CD14-positive monocyte (primary cell): ENCODE measurements around the gene ATG9B. TPM values are rescaled to one million over a fixed set of nuclear protein-coding genes. Genes with fewer than 3 reads are reported as not detected.

Source experiments
- DNase-seq, 3 donors: peaks; one replicate each; pipeline ENCODE4 v3.0.0-alpha.2; 2011 to 2022
- H2AFZ ChIP-seq: 2 replicates; pipeline ENCODE4 v1.6.0; 2012; ENCODE audit warnings: mild to moderate bottlenecking, low read depth, low read length, inconsistent platforms; ENCODE audit not compliant: insufficient read depth, poor library complexity, severe bottlenecking
- H3K27ac ChIP-seq, 2 donors: 1 replicate in 1 of 2; 2 replicates in 1 of 2; pipeline ENCODE4 v1.5.1; 2012 to 2013; ENCODE audit warnings: low read length in 2 of 2, control low read depth in 1 of 2, inconsistent platforms in 1 of 2, low read depth in 1 of 2, mild to moderate bottlenecking in 1 of 2
- H3K27me3 ChIP-seq, 2 donors: one replicate each; pipeline versions ENCODE4 v1.6.0 to v1.6.1; 2011 to 2013; ENCODE audit warnings: low read length in 2 of 2; ENCODE audit not compliant: control insufficient read depth in 2 of 2, insufficient read depth in 2 of 2
- H3K36me3 ChIP-seq, 2 donors: replicated peaks in 1 of 2; 1 replicate in 1 of 2; 2 replicates in 1 of 2; pipeline versions ENCODE4 v1.5.1 to v1.6.1; 2012 to 2013; ENCODE audit warnings: low read length in 2 of 2, control low read depth in 1 of 2, inconsistent platforms in 1 of 2, mild to moderate bottlenecking in 1 of 2; ENCODE audit not compliant: insufficient read depth in 2 of 2, control insufficient read depth in 1 of 2
- H3K4me1 ChIP-seq, 2 donors: 1 replicate in 1 of 2; 2 replicates in 1 of 2; pipeline versions ENCODE4 v1.5.1 to v1.6.1; 2012 to 2013; ENCODE audit warnings: low read length in 2 of 2, control low read depth in 1 of 2, inconsistent platforms in 1 of 2, mild to moderate bottlenecking in 1 of 2, moderate library complexity in 1 of 2; ENCODE audit not compliant: insufficient read depth in 2 of 2, control insufficient read depth in 1 of 2
- H3K4me2 ChIP-seq: replicated peaks from 2 replicates; pipeline ENCODE3; 2012; ENCODE audit warnings: low read length, moderate library complexity, mild to moderate bottlenecking; ENCODE audit not compliant: poor library complexity, severe bottlenecking; ENCODE audit errors: extremely low read depth
- H3K4me3 ChIP-seq, 3 experiments: fragments of 200-600 bp in 1 of 3; sonication (generic) in 1 of 3; replicated peaks in 1 of 3; 1 replicate in 2 of 3; 2 replicates in 1 of 3; pipeline ENCODE4 v1.5.1; 2011 to 2013; ENCODE audit warnings: low read length in 3 of 3, mild to moderate bottlenecking in 3 of 3, control low read depth in 2 of 3, low read depth in 2 of 3, inconsistent platforms in 1 of 3, moderate library complexity in 1 of 3
- H3K79me2 ChIP-seq: 2 replicates; pipeline ENCODE4 v1.6.0; 2012; ENCODE audit warnings: mild to moderate bottlenecking, control low read depth, inconsistent platforms, low read length, moderate library complexity; ENCODE audit not compliant: insufficient read depth
- H3K9ac ChIP-seq: 2 replicates; pipeline ENCODE4 v1.6.0; 2017; ENCODE audit warnings: low read length, mild to moderate bottlenecking; ENCODE audit not compliant: insufficient read depth, poor library complexity, severe bottlenecking
- H3K9me3 ChIP-seq, 2 donors: replicated peaks in 1 of 2; 1 replicate in 1 of 2; 2 replicates in 1 of 2; pipeline versions ENCODE4 v1.5.1 to v1.6.1; 2012 to 2013; ENCODE audit warnings: low read length in 2 of 2, control low read depth in 1 of 2; ENCODE audit not compliant: control insufficient read depth in 1 of 2, insufficient read depth in 1 of 2
- H4K20me1 ChIP-seq: 2 replicates; pipeline ENCODE4 v1.6.0; 2012; ENCODE audit warnings: mild to moderate bottlenecking, low read length, control low read depth, moderate library complexity; ENCODE audit not compliant: insufficient read depth
- H3K27ac Mint-ChIP-seq, 7 donors: one replicate each; pipeline ENCODE4 v1.8.0; 2020; ENCODE audit warnings: mild to moderate bottlenecking in 7 of 7, mixed read lengths in 7 of 7, moderate library complexity in 6 of 7, inconsistent platforms in 2 of 7
- H3K27me3 Mint-ChIP-seq, 3 donors: one replicate each; pipeline ENCODE4 v1.8.0; 2021 to 2022; ENCODE audit warnings: low read depth in 3 of 3, mild to moderate bottlenecking in 3 of 3, mixed read lengths in 3 of 3, moderate library complexity in 3 of 3, inconsistent platforms in 1 of 3
- H3K36me3 Mint-ChIP-seq, 2 donors: one replicate each; pipeline ENCODE4 v1.8.0; 2020; ENCODE audit warnings: mixed read lengths in 2 of 2, inconsistent platforms in 1 of 2, mild to moderate bottlenecking in 1 of 2
- H3K4me1 Mint-ChIP-seq: one replicate; pipeline ENCODE4 v1.8.0; 2020; ENCODE audit warnings: mild to moderate bottlenecking, mixed read lengths
- H3K4me3 Mint-ChIP-seq, 2 donors: one replicate each; pipeline ENCODE4 v1.8.0; 2020; ENCODE audit warnings: mild to moderate bottlenecking in 2 of 2, mixed read lengths in 2 of 2, moderate library complexity in 1 of 2
- H3K9me3 Mint-ChIP-seq, 7 donors: one replicate each; pipeline ENCODE4 v1.8.0; 2020 to 2022; ENCODE audit warnings: mixed read lengths in 7 of 7, mild to moderate bottlenecking in 6 of 7, moderate library complexity in 6 of 7, inconsistent platforms in 2 of 7
- WGBS: methylation state at CpG from one replicate; pipeline ENCODE4 v1.1.5; 2013; ENCODE audit warnings: missing lambda C conversion rate; ENCODE audit not compliant: insufficient coverage; 5-methylcytosine and 5-hydroxymethylcytosine counted together
- intact Hi-C, 2 donors: fragments of 100-400 bp; cut with micrococcal nuclease; formaldehyde crosslinking; loops; one replicate each; pipeline versions ENCODE4 v1.15.0 to v1.15.1; 2023
- polyA plus RNA-seq, 3 donors: library from polyadenylated mRNA; depleted of rRNA in 1 of 3; unstranded in 2 of 3; stranded (reverse) in 1 of 3; fragments of 300-500 nt in 2 of 3; fragments of >200 nt in 1 of 3; fragmentation: Illumina TruSeq in 2 of 3; gene quantifications; 1 replicate in 2 of 3; 2 replicates in 1 of 3; pipeline ENCODE4 v1.2.3, GENCODE V29; 2012 to 2021
- TF ChIP-seq, protein P1 (sequence below): fragments of 200-600 bp; IDR thresholded peaks from one replicate; pipeline ENCODE4 v1.8.0; 2022; ENCODE audit warnings: antibody characterized with exemption, mild to moderate bottlenecking

ATG9B gene
- polyA plus RNA-seq, 3 donors = 0.21 to 0.30 TPM; not detected in 1

DNA sequence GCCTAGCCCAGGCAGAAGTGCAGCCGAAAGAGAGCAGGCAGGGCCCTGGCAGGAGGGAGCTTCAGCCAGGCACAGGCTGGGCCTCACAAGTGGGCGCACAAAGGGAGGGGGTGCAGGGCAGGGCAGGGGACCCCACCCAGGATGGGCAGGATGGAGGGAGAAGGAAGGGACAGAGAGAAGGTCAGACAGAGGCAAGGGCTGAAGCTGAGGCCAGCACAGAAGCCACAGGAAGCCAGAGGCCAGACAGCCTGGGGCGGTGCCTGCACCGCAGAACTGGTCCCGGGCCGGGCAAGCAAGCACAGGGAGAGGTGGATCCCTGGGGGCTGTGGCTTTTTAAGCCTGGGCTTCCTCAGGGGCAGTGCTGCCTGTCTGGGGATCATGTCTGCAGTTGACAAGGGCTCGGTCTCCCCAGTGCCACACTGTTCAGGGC lies 16.8 kb downstream of the ATG9B start:
- Histone ChIP-seq H4K20me1 (no peaks in the 10 kb centered on the region), H3K4me1 (peaks cover 16 to 29% of the 10 kb centered on the region in 2 donors), H3K4me3 (no peak overlapping the region), H3K27ac (no peak overlapping the region), H2AFZ (no peak overlapping the region), H3K9me3 (peaks cover 0 to 4% of the 10 kb centered on the region in 2 donors), H3K79me2 (no peaks in the 10 kb centered on the region), H3K4me2 (no peak overlapping the region), H3K9ac (no peak overlapping the region), H3K36me3 (no peaks in the 10 kb centered on the region), H3K27me3 (peaks cover 2 to 30% of the 10 kb centered on the region in 2 donors)
- 51% methylated on average over 7 of the region's 7 CpGs for WGBS
- DNase-seq = no peak
- Mint-ChIP-seq H3K36me3 (peaks cover 0 to 3% of the 10 kb centered on the region in 2 donors), H3K4me1 (peaks cover 28% of the 10 kb centered on the region), H3K9me3 (peaks cover 0 to 5% (median 0%) of the 10 kb centered on the region in 7 donors), H3K27me3 (peaks cover 32 to 64% (median 37%) of the 10 kb centered on the region in 3 donors), H3K27ac (no peak overlapping the region), H3K4me3 (no peak overlapping the region)
- intact Hi-C loops = no loop called here
- TF ChIP-seq, protein P1, sequence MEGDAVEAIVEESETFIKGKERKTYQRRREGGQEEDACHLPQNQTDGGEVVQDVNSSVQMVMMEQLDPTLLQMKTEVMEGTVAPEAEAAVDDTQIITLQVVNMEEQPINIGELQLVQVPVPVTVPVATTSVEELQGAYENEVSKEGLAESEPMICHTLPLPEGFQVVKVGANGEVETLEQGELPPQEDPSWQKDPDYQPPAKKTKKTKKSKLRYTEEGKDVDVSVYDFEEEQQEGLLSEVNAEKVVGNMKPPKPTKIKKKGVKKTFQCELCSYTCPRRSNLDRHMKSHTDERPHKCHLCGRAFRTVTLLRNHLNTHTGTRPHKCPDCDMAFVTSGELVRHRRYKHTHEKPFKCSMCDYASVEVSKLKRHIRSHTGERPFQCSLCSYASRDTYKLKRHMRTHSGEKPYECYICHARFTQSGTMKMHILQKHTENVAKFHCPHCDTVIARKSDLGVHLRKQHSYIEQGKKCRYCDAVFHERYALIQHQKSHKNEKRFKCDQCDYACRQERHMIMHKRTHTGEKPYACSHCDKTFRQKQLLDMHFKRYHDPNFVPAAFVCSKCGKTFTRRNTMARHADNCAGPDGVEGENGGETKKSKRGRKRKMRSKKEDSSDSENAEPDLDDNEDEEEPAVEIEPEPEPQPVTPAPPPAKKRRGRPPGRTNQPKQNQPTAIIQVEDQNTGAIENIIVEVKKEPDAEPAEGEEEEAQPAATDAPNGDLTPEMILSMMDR = no peak

DNA sequence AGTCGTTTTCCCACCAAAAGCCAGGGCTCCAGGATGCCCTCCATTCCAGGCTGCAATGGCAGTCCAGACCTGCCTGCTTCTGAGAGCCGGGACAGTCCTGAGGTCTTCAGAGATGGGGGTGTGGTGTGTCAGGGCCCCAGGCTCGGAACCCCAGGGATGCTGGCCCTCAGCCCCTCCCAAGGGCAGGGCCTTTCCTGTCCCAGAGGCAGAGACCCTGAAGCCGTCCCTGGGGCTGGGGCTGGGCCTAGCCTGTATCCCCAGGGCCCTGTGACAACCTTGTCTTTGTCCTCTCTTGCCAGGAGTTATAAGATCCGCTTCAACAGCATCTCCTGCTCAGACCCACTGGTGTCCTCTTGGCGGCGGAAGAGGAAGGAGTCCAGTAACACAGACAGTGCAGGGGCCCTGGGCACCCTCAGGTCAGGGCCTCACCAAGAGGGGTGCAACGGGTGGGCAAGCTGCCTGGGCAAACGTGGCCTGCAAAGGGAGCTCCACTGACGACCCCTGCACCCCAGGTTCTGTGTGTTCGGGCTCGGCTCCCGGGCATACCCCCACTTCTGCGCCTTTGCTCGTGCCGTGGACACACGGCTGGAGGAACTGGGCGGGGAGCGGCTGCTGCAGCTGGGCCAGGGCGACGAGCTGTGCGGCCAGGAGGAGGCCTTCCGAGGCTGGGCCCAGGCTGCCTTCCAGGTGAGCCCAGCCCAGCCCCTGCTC lies 17.5 kb downstream of the ATG9B start:
- H3K9me3 Mint-ChIP-seq = peaks cover 0 to 3% (median 0%) of the 10 kb centered on the region in 7 donors
- Histone ChIP-seq H3K4me1 (peaks cover 16 to 26% of the 10 kb centered on the region in 2 donors), H4K20me1 (no peaks in the 10 kb centered on the region), H3K27ac (no peak overlapping the region), H3K27me3 (peaks cover 0 to 22% of the 10 kb centered on the region in 2 donors), H3K4me2 (no peak overlapping the region), H3K9me3 (peaks cover 0 to 4% of the 10 kb centered on the region in 2 donors), H2AFZ (no peak overlapping the region), H3K79me2 (no peaks in the 10 kb centered on the region), H3K4me3 (no peak overlapping the region), H3K36me3 (no peaks in the 10 kb centered on the region), H3K9ac (no peak overlapping the region)
- DNase-seq = no peak
- peaks cover 24% of the 10 kb centered on the region for H3K4me1 Mint-ChIP-seq
- intact Hi-C loops = no loop called here
- H3K27ac Mint-ChIP-seq = no peak overlapping the region
- H3K36me3 Mint-ChIP-seq = no peaks in the 10 kb centered on the region
- peaks cover 24 to 58% (median 36%) of the 10 kb centered on the region in 3 donors for H3K27me3 Mint-ChIP-seq
- TF ChIP-seq, protein P1 = no peak
- no peak overlapping the region for H3K4me3 Mint-ChIP-seq
- 93% methylated on average over 23 of the region's 23 CpGs for WGBS
